ENCODE measurements around the gene ASIC4.

ASIC4 gene

GRCh38 chr2:219533930-219534661 is 19.8 kb downstream of the ASIC4 start:
- no peak for TF ChIP-seq CTCF (IDR thresholded peaks at IDR 0.05; ENCODE audit: insufficient read depth, low read length, poor library complexity, severe bottlenecking)
- Histone ChIP-seq H3K4me3 (replicated peaks; ENCODE audit: low read depth, low read length) (no peak overlapping the region), H3K27me3 (replicated peaks; ENCODE audit: control insufficient read depth, insufficient read depth, low read length) (peaks cover 6% of the 10 kb centered on the region), H3K36me3 (ENCODE audit: control insufficient read depth, insufficient read depth, low read length) (peaks cover 5% of the 10 kb centered on the region; the same call in 1 of the 2 replicates)
- no peak for DNase-seq (ENCODE audit: extremely low read depth, insufficient read length)

GRCh38 chr2:219536425-219536824 is 22.1 kb downstream of the ASIC4 start:
- no peak for TF ChIP-seq CTCF (IDR thresholded peaks at IDR 0.05; ENCODE audit: insufficient read depth, low read length, poor library complexity, severe bottlenecking)
- peaks cover 23% of the 10 kb centered on the region for H3K36me3 ChIP-seq (ENCODE audit: control insufficient read depth, insufficient read depth, low read length)

GRCh38 chr2:219536967-219537366 is 22.7 kb downstream of the ASIC4 start:
- Histone ChIP-seq H3K27me3 (replicated peaks; ENCODE audit: control insufficient read depth, insufficient read depth, low read length) (no peaks in the 10 kb centered on the region; the same call in none of the 2 replicates), H3K4me3 (replicated peaks; ENCODE audit: low read depth, low read length) (no peak overlapping the region), H3K36me3 (ENCODE audit: control insufficient read depth, insufficient read depth, low read length) (peaks cover 25% of the 10 kb centered on the region)
- DNase-seq (ENCODE audit: extremely low read depth, insufficient read length): no peak
- TF ChIP-seq CTCF (IDR thresholded peaks at IDR 0.05; ENCODE audit: insufficient read depth, low read length, poor library complexity, severe bottlenecking): no peak

More at GRCh38 chr2:219536425-219536824, 22.1 kb downstream of the ASIC4 start:
- no peaks in the 10 kb centered on the region; the same call in none of the 2 replicates for H3K27me3 ChIP-seq (replicated peaks; ENCODE audit: control insufficient read depth, insufficient read depth, low read length)
- H3K4me3 ChIP-seq (replicated peaks; ENCODE audit: low read depth, low read length): no peak overlapping the region
- no peak for DNase-seq (ENCODE audit: extremely low read depth, insufficient read length)

GRCh38 chr2:219537657-219538488 is 23.6 kb downstream of the ASIC4 start:
- Histone ChIP-seq H3K36me3 (ENCODE audit: control insufficient read depth, insufficient read depth, low read length) (peaks cover 25% of the 10 kb centered on the region), H3K4me3 (replicated peaks; ENCODE audit: low read depth, low read length) (no peak overlapping the region), H3K27me3 (replicated peaks; ENCODE audit: control insufficient read depth, insufficient read depth, low read length) (no peaks in the 10 kb centered on the region; the same call in 1 of the 2 replicates)
- no peak for TF ChIP-seq CTCF (IDR thresholded peaks at IDR 0.05; ENCODE audit: insufficient read depth, low read length, poor library complexity, severe bottlenecking)
- no peak for DNase-seq (ENCODE audit: extremely low read depth, insufficient read length)

- DNase-seq (ENCODE audit: extremely low read depth, insufficient read length): no peak
- Histone ChIP-seq H3K27me3 (replicated peaks; ENCODE audit: control insufficient read depth, insufficient read depth, low read length) (no peaks in the 10 kb centered on the region; the same call in 1 of the 2 replicates), H3K36me3 (ENCODE audit: control insufficient read depth, insufficient read depth, low read length) (peaks cover 25% of the 10 kb centered on the region), H3K4me3 (replicated peaks; ENCODE audit: low read depth, low read length) (no peak overlapping the region)
- TF ChIP-seq CTCF (IDR thresholded peaks at IDR 0.05; ENCODE audit: insufficient read depth, low read length, poor library complexity, severe bottlenecking): no peak
These were observed 24.2 kb downstream of the ASIC4 start for GRCh38 chr2:219538504-219538951.

Measured in GM06990 (cell line).